Measurements from ENCODE around the gene SMYD3. TPM values are rescaled to one million over a fixed set of nuclear protein-coding genes. Genes with fewer than 3 reads are reported as not detected.

SMYD3 gene
- total and polyA plus RNA-seq, 10 of the 15 experiments (the other 5 are each of a cell fraction or from before 2014, with no cell fraction given) = 18.3 to 54.0 (median 24.8) TPM

- 65% methylated on average over 4 of the region's 4 CpGs for WGBS (ENCODE audit: insufficient coverage, insufficient replicate concordance, low lambda C conversion rate, missing lambda C conversion rate)
Measured at GRCh38 chr1:246081138-246081702, 425.9 kb downstream of the SMYD3 start.

More at GRCh38 chr1:246081138-246081702, 425.9 kb downstream of the SMYD3 start:
- DNase-seq (ENCODE audit: low read depth, low spot score) = no peak
- H3K79me2 ChIP-seq (ENCODE audit: control insufficient read depth, insufficient read depth, low read length) = no peaks in the 10 kb centered on the region
- CTCF ChIA-PET = no interaction called here
- intact Hi-C loops (cut with micrococcal nuclease; ENCODE audit: unreplicated experiment) (no loop called here), in situ Hi-C loops (cut with MboI) (no loop called here)
- no TSS peak for BruUV-seq (replicated peaks)
- H3K4me3 ChIP-seq = no peak overlapping the region
- H4K20me1 ChIP-seq (ENCODE audit: control insufficient read depth, insufficient read depth) = no peaks in the 10 kb centered on the region
- no peak overlapping the region for H3K27ac ChIP-seq (ENCODE audit: control insufficient read depth, insufficient read depth)
- no peaks in the 10 kb centered on the region; the same call in 2 of the 3 replicates for H3K9me3 ChIP-seq (replicated peaks; ENCODE audit: control insufficient read depth, insufficient read depth, low read length)
- FAIRE-seq = no peak
- H3K9ac ChIP-seq (ENCODE audit: control insufficient read depth, insufficient read depth, low read length) = no peak overlapping the region
- POLR2A ChIA-PET = no interaction called here
- SMC1A ChIA-PET (ENCODE audit: uncharacterized antibody, unreplicated experiment) = no interaction called here
- RAD21 ChIA-PET (ENCODE audit: unreplicated experiment) = no interaction called here
- H3K4me2 ChIP-seq (ENCODE audit: control insufficient read depth, insufficient read depth) = no peak overlapping the region
- no peaks in the 10 kb centered on the region for H3K4me1 ChIP-seq (ENCODE audit: control insufficient read depth, insufficient read depth, low read length)
- no peaks in the 10 kb centered on the region for H3K36me3 ChIP-seq (ENCODE audit: control insufficient read depth in 2 of 2, insufficient read depth in 2 of 2, low read length in 1 of 2)
- ATAC-seq = no peak
- no peak overlapping the region for H2AFZ ChIP-seq (ENCODE audit: control insufficient read depth, low read depth, low read length)
- no peaks in the 10 kb centered on the region for H3K27me3 ChIP-seq (replicated peaks in 1 of 2; ENCODE audit: control insufficient read depth in 2 of 2, insufficient read depth in 2 of 2, low read length in 1 of 2)
- TF ChIP-seq ZBTB40 (IDR thresholded peaks at IDR 0.05; ENCODE audit: borderline replicate concordance) = no peak
- TF ChIP-seq NRF1 (conservative IDR thresholded peaks at IDR 0.05; ENCODE audit: low read depth, low read length) = no peak
- TF ChIP-seq STAT1 (conservative IDR thresholded peaks at IDR 0.05) = no peak
- no peak for TF ChIP-seq HDGF (IDR thresholded peaks at IDR 0.05)
- no peak for TF ChIP-seq FOXM1 (IDR thresholded peaks at IDR 0.05; ENCODE audit: low read depth, low read length)
- no peak for TF ChIP-seq RELB (IDR thresholded peaks at IDR 0.05; ENCODE audit: low read depth)
- TF ChIP-seq USF1 (IDR thresholded peaks at IDR 0.05; ENCODE audit: borderline replicate concordance, extremely low read length, insufficient read depth, low read depth, low read length) = no peak
- no peak for TF ChIP-seq BRCA1 (IDR thresholded peaks at IDR 0.05; ENCODE audit: low read depth, low read length)
